ENCODE data around the gene SLCO2B1.

Gene SLCO2B1

DNA sequence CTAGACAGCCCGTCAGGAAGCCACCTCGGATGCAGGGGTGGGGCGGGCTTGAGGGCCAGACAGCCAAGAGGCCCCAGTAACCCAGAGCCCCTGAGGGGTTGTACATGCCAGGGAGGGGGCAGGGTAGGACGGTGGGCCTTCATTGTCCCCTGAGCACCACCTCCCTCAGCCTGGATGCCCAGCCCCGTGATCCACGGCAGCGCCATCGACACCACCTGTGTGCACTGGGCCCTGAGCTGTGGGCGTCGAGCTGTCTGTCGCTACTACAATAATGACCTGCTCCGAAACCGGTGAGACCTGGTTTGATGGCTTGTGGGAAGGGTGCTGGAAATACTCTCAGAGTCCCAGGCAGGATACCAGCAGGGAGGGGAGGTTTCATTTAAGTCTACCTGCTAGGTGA is 52.2 kb downstream of the SLCO2B1 start:
- Histone ChIP-seq H3K4me3 (ENCODE audit: low read length) (no peak overlapping the region), H3K4me1 (ENCODE audit: control insufficient read depth, low read length) (no peaks in the 10 kb centered on the region), H3K27ac (ENCODE audit: low read depth, low read length) (no peak overlapping the region), H3K36me3 (ENCODE audit: control insufficient read depth, low read length) (no peaks in the 10 kb centered on the region), H3F3A (ENCODE audit: control insufficient read depth, insufficient read depth) (no peaks in the 10 kb centered on the region), H3K9me2 (replicated peaks; ENCODE audit: control insufficient read depth, low read length) (no peaks in the 10 kb centered on the region), H3K4me2 (ENCODE audit: low read length) (no peak overlapping the region), H3K9me3 (ENCODE audit: control insufficient read depth, insufficient read depth, low read length) (no peaks in the 10 kb centered on the region), H3K79me2 (ENCODE audit: control insufficient read depth, low read length) (no peaks in the 10 kb centered on the region), H3K27me3 (ENCODE audit: control insufficient read depth, low read length) (0 out of 2 replicates have a peak, but pooled peaks cover 3% of the 10 kb centered on the region), H4K20me1 (ENCODE audit: control insufficient read depth, insufficient read depth, low read depth, low read length) (no peaks in the 10 kb centered on the region)
- TF ChIP-seq EZH2phosphoT487 (IDR thresholded peaks at IDR 0.05; ENCODE audit: borderline replicate concordance, low read length) = no peak
- TF ChIP-seq, protein P1, sequence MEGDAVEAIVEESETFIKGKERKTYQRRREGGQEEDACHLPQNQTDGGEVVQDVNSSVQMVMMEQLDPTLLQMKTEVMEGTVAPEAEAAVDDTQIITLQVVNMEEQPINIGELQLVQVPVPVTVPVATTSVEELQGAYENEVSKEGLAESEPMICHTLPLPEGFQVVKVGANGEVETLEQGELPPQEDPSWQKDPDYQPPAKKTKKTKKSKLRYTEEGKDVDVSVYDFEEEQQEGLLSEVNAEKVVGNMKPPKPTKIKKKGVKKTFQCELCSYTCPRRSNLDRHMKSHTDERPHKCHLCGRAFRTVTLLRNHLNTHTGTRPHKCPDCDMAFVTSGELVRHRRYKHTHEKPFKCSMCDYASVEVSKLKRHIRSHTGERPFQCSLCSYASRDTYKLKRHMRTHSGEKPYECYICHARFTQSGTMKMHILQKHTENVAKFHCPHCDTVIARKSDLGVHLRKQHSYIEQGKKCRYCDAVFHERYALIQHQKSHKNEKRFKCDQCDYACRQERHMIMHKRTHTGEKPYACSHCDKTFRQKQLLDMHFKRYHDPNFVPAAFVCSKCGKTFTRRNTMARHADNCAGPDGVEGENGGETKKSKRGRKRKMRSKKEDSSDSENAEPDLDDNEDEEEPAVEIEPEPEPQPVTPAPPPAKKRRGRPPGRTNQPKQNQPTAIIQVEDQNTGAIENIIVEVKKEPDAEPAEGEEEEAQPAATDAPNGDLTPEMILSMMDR (IDR thresholded peaks at IDR 0.05; ENCODE audit: low read depth, low read length, poor library complexity, severe bottlenecking) = no peak

- no peak overlapping the region for H3K4me2 ChIP-seq (ENCODE audit: low read length)
- no peak overlapping the region for H3K4me3 ChIP-seq (ENCODE audit: low read length)
- TF ChIP-seq EZH2phosphoT487 (IDR thresholded peaks at IDR 0.05; ENCODE audit: borderline replicate concordance, low read length) = no peak
- TF ChIP-seq, protein P1 (IDR thresholded peaks at IDR 0.05; ENCODE audit: low read depth, low read length, poor library complexity, severe bottlenecking) = no peak
- no peaks in the 10 kb centered on the region for H3K79me2 ChIP-seq (ENCODE audit: control insufficient read depth, low read length)
- H4K20me1 ChIP-seq (ENCODE audit: control insufficient read depth, insufficient read depth, low read depth, low read length) = no peaks in the 10 kb centered on the region
- no peaks in the 10 kb centered on the region for H3K4me1 ChIP-seq (ENCODE audit: control insufficient read depth, low read length)
- 0 out of 2 replicates have a peak, but pooled peaks cover 3% of the 10 kb centered on the region for H3K27me3 ChIP-seq (ENCODE audit: control insufficient read depth, low read length)
- no peaks in the 10 kb centered on the region for H3K9me2 ChIP-seq (replicated peaks; ENCODE audit: control insufficient read depth, low read length)
- no peaks in the 10 kb centered on the region for H3K9me3 ChIP-seq (ENCODE audit: control insufficient read depth, insufficient read depth, low read length)
- no peaks in the 10 kb centered on the region for H3K36me3 ChIP-seq (ENCODE audit: control insufficient read depth, low read length)
- no peaks in the 10 kb centered on the region for H3F3A ChIP-seq (ENCODE audit: control insufficient read depth, insufficient read depth)
- H3K27ac ChIP-seq (ENCODE audit: low read depth, low read length) = no peak overlapping the region
Observed at GRCh38 chr11:75203641-75204011, 52.7 kb downstream of the SLCO2B1 start.

DNA sequence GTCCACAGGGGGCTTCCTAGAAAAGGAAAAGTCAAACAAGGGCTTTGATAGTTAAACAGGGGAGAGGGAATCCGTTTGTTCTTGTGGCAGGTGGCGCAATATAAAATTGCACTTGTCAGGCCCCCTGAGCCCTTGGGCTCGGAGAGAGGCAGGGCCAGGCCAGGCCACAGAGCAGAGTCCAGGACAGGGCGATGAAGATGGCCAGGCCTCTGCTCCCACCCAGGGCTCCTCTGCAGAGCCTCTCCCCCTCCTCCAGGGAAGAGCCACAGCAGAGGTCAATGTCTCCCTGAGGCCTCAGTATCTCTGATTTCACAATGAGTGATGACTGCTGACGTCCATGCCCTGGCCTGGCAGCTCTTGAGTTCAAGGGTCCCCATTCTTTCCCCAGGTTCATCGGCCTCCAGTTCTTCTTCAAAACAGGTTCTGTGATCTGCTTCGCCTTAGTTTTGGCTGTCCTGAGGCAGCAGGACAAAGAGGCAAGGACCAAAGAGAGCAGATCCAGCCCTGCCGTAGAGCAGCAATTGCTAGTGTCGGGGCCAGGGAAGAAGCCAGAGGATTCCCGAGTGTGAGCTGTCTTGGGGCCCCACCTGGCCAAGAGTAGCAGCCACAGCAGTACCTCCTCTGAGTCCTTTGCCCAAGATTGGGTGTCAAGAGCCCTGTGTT is 53.2 kb downstream of the SLCO2B1 start:
- H3K27ac ChIP-seq (ENCODE audit: low read depth, low read length) = no peak overlapping the region
- peaks cover 8% of the 10 kb centered on the region; the same call in 1 of the 2 replicates for H3K27me3 ChIP-seq (ENCODE audit: control insufficient read depth, low read length)
- no peak for TF ChIP-seq EZH2phosphoT487 (IDR thresholded peaks at IDR 0.05; ENCODE audit: borderline replicate concordance, low read length)
- TF ChIP-seq, protein P1 (IDR thresholded peaks at IDR 0.05; ENCODE audit: low read depth, low read length, poor library complexity, severe bottlenecking) = no peak

More for the DNA sequence above, 53.2 kb downstream of the SLCO2B1 start:
- H3F3A ChIP-seq (ENCODE audit: control insufficient read depth, insufficient read depth) = no peaks in the 10 kb centered on the region
- no peaks in the 10 kb centered on the region for H4K20me1 ChIP-seq (ENCODE audit: control insufficient read depth, insufficient read depth, low read depth, low read length)
- H3K79me2 ChIP-seq (ENCODE audit: control insufficient read depth, low read length) = no peaks in the 10 kb centered on the region
- H3K4me2 ChIP-seq (ENCODE audit: low read length) = no peak overlapping the region
- H3K36me3 ChIP-seq (ENCODE audit: control insufficient read depth, low read length) = no peaks in the 10 kb centered on the region
- H3K9me3 ChIP-seq (ENCODE audit: control insufficient read depth, insufficient read depth, low read length) = no peaks in the 10 kb centered on the region
- no peaks in the 10 kb centered on the region for H3K9me2 ChIP-seq (replicated peaks; ENCODE audit: control insufficient read depth, low read length)
- no peak overlapping the region for H3K4me3 ChIP-seq (ENCODE audit: low read length)
- no peaks in the 10 kb centered on the region for H3K4me1 ChIP-seq (ENCODE audit: control insufficient read depth, low read length)

Data from DOHH2 (cell line).